RWPE1 (cell line): ENCODE measurements around the gene DOK6.
"Not testable (repeated sequence)": the region's sequence is repeated elsewhere in the genome, so short reads cannot be mapped to it uniquely, and the experiment has no call there.

Source experiments
- CTCF ChIA-PET: fragments of 350-600 bp; sonication (Branson Sonifier 250); formaldehyde crosslinking; extraction: SDS; loops from one replicate; lab custom pipeline; 2021; lab: Yijun Ruan, JAX
- POLR2A ChIA-PET: fragments of 400-600 bp; formaldehyde crosslinking; extraction: SDS; loops from one replicate; lab custom pipeline; 2020; ENCODE audit warnings: antibody characterized with exemption; ENCODE audit not compliant: low non-redundant PET; lab: Yijun Ruan, JAX
- DNase-seq: peaks from one replicate; pipeline ENCODE4 v3.0.0; 2012; ENCODE audit warnings: low spot score
- H3K27ac ChIP-seq: fragments of 450-650 bp; 2 replicates; pipeline ENCODE4 v1.5.1; 2017
- CTCF ChIP-seq: fragments of 450-650 bp; conservative IDR thresholded peaks from 2 replicates; pipeline ENCODE4 v1.5.1; 2017; ENCODE audit warnings: low read depth, mild to moderate bottlenecking

The DOK6 gene

DNA sequence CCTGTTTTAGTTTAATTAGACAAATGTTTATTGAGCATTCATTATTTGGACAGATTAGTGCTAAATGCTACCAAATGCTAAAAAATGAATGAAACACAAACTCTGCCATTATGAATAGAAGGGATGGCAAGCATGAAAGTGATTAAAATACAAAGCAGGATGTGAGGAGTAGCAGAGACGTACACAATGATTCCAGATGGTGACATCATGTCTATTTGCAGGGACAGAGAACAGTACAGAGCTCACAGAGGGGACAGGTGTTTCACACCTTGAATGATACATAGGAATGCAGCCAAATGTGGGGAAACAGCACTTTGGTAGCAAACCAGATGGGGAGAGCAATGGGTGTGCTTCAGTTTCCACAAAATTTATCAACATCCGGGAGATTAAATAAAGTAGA is 470.7 kb downstream of the DOK6 start:
- H3K27ac ChIP-seq, result no peak overlapping the region
- no peak for DNase-seq
- ChIA-PET CTCF (no interaction called here), POLR2A (no interaction called here)
- no peak for TF ChIP-seq CTCF

DNA sequence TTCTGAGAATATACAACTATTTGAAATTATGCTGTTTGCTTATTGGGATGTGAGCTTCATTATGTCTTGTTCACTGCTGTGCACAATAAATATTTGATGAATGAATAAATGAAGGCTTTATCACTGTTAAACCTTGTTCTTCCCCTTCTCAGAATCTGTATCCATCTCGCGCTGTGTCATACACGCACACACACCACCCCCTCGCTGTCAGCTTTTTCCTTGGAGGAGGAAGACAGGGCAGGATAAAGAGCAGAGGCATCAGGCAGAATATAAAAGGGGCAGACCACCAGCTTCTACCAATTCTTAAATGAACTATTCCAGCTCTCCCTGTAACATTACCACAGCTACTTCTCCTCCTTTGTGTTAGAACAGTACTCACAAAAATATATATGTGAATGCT is 472.0 kb downstream of the DOK6 start:
- ChIA-PET POLR2A (no interaction called here), CTCF (no interaction called here)
- no peak for DNase-seq
- no peak for TF ChIP-seq CTCF
- no peak overlapping the region for H3K27ac ChIP-seq

- CTCF ChIA-PET, result no interaction called here
Measured at GRCh38 chr18:69874058-69874457, 473.4 kb downstream of the DOK6 start.

GRCh38 chr18:69876490-69876889 is 475.8 kb downstream of the DOK6 start:
- POLR2A ChIA-PET, result no interaction called here
- no peak for TF ChIP-seq CTCF
- CTCF ChIA-PET, result no interaction called here
- no peak overlapping the region for H3K27ac ChIP-seq
- no peak for DNase-seq

More at GRCh38 chr18:69874058-69874457, 473.4 kb downstream of the DOK6 start:
- DNase-seq, result no peak
- POLR2A ChIA-PET, result no interaction called here
- H3K27ac ChIP-seq, result no peak overlapping the region
- no peak for TF ChIP-seq CTCF

GRCh38 chr18:69878213-69878933 is 477.7 kb downstream of the DOK6 start:
- H3K27ac ChIP-seq, result no peak overlapping the region
- ChIA-PET POLR2A (no interaction called here), CTCF (no interaction called here)
- DNase-seq, result no peak
- TF ChIP-seq CTCF, result no peak

GRCh38 chr18:69879051-69879450 is 478.4 kb downstream of the DOK6 start:
- CTCF ChIA-PET, H3K27ac ChIP-seq, POLR2A ChIA-PET, DNase-seq: not testable (repeated sequence)

DNA sequence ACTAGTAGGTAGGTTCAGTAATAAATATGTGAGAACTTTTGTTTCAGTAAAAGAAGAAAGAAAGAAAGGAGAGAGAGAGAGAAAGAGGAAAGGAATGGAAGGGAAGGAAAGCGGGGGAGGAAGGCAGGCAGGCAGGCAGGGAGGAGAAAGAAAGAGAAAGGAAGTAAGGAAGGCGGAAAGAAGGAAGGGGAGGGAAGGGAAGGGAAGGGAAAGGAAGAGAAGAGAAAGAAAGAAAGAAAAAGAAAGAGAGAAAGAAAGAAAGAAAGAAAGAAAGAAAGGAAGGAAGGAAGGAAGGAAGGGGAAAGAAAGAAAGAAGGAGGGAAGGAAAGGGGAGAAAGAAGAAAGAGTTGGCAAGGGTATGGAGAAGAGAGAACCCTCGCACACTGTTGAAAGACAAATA is 479.4 kb downstream of the DOK6 start:
- no peak for TF ChIP-seq CTCF
- ChIA-PET POLR2A (no interaction called here), CTCF (no interaction called here)
- no peak overlapping the region for H3K27ac ChIP-seq
- no peak for DNase-seq
